Measurements from ENCODE around the gene S100A16. TPM values are rescaled to one million over a fixed set of nuclear protein-coding genes. Genes with fewer than 3 reads are reported as not detected.
"Not testable (repeated sequence)": the region's sequence is repeated elsewhere in the genome, so short reads cannot be mapped to it uniquely, and the experiment has no call there.

S100A16 gene
- polyA plus RNA-seq, 1 donor = 134 TPM

- H3K36me3 ChIP-seq (ENCODE audit: control insufficient read depth, insufficient read depth, low read length) = no peaks in the 10 kb centered on the region
- H3K9me3 ChIP-seq (ENCODE audit: control insufficient read depth, low read depth, low read length) = no peaks in the 10 kb centered on the region
- H3K4me3 ChIP-seq (ENCODE audit: low read length) = no peak overlapping the region
- no peaks in the 10 kb centered on the region for H3K4me1 ChIP-seq (ENCODE audit: control insufficient read depth, insufficient read depth, low read length)
- DNase-seq = no peak
- WGBS (ENCODE audit: insufficient coverage, low lambda C conversion rate) = no CpG with 5 or more reads among the region's 2 CpGs
- no peaks in the 10 kb centered on the region for H3K27me3 ChIP-seq (ENCODE audit: control insufficient read depth, insufficient read depth, low read length)
- no peak overlapping the region for H3K27ac ChIP-seq (ENCODE audit: low read length)
Observed at GRCh38 chr1:153588482-153588881, 24.5 kb downstream of the S100A16 start.

GRCh38 chr1:153588033-153588432, 24.9 kb downstream of the S100A16 start:
- H3K36me3 ChIP-seq (ENCODE audit: control insufficient read depth, insufficient read depth, low read length); H3K9me3 ChIP-seq (ENCODE audit: control insufficient read depth, low read depth, low read length); H3K27me3 ChIP-seq (ENCODE audit: control insufficient read depth, insufficient read depth, low read length); H3K4me3 ChIP-seq (ENCODE audit: low read length); H3K27ac ChIP-seq (ENCODE audit: low read length); DNase-seq; H3K4me1 ChIP-seq (ENCODE audit: control insufficient read depth, insufficient read depth, low read length): not testable (repeated sequence)
- WGBS (ENCODE audit: insufficient coverage, low lambda C conversion rate) = 60% methylated on average over 1 of the region's 10 CpGs

- Histone ChIP-seq H3K36me3 (ENCODE audit: control insufficient read depth, insufficient read depth, low read length) (no peaks in the 10 kb centered on the region), H3K27me3 (ENCODE audit: control insufficient read depth, insufficient read depth, low read length) (no peaks in the 10 kb centered on the region), H3K4me3 (ENCODE audit: low read length) (no peak overlapping the region), H3K27ac (ENCODE audit: low read length) (no peak overlapping the region), H3K9me3 (ENCODE audit: control insufficient read depth, low read depth, low read length) (no peaks in the 10 kb centered on the region), H3K4me1 (ENCODE audit: control insufficient read depth, insufficient read depth, low read length) (no peaks in the 10 kb centered on the region)
- no CpG with 5 or more reads among the region's 5 CpGs for WGBS (ENCODE audit: insufficient coverage, low lambda C conversion rate)
- no peak for DNase-seq
Observed at GRCh38 chr1:153587314-153587713, 25.6 kb downstream of the S100A16 start.

GRCh38 chr1:153586347-153586746, 26.6 kb downstream of the S100A16 start:
- H3K27me3 ChIP-seq (ENCODE audit: control insufficient read depth, insufficient read depth, low read length) = no peaks in the 10 kb centered on the region
- WGBS (ENCODE audit: insufficient coverage, low lambda C conversion rate) = no CpG with 5 or more reads among the region's 1 CpG
- H3K36me3 ChIP-seq (ENCODE audit: control insufficient read depth, insufficient read depth, low read length) = no peaks in the 10 kb centered on the region
- no peak overlapping the region for H3K4me3 ChIP-seq (ENCODE audit: low read length)
- no peak overlapping the region for H3K27ac ChIP-seq (ENCODE audit: low read length)
- DNase-seq = no peak
- H3K9me3 ChIP-seq (ENCODE audit: control insufficient read depth, low read depth, low read length) = no peaks in the 10 kb centered on the region
- no peaks in the 10 kb centered on the region for H3K4me1 ChIP-seq (ENCODE audit: control insufficient read depth, insufficient read depth, low read length)

GRCh38 chr1:153585006-153585405, 27.9 kb downstream of the S100A16 start:
- no peaks in the 10 kb centered on the region for H3K9me3 ChIP-seq (ENCODE audit: control insufficient read depth, low read depth, low read length)
- H3K36me3 ChIP-seq (ENCODE audit: control insufficient read depth, insufficient read depth, low read length) = no peaks in the 10 kb centered on the region
- no peak overlapping the region for H3K4me3 ChIP-seq (ENCODE audit: low read length)
- no peaks in the 10 kb centered on the region for H3K27me3 ChIP-seq (ENCODE audit: control insufficient read depth, insufficient read depth, low read length)
- no peak overlapping the region for H3K27ac ChIP-seq (ENCODE audit: low read length)
- DNase-seq = no peak
- no CpG with 5 or more reads among the region's 1 CpG for WGBS (ENCODE audit: insufficient coverage, low lambda C conversion rate)
- no peaks in the 10 kb centered on the region for H3K4me1 ChIP-seq (ENCODE audit: control insufficient read depth, insufficient read depth, low read length)

GRCh38 chr1:153583976-153584375, 29.0 kb downstream of the S100A16 start:
- DNase-seq = no peak
- no peaks in the 10 kb centered on the region for H3K4me1 ChIP-seq (ENCODE audit: control insufficient read depth, insufficient read depth, low read length)
- no peaks in the 10 kb centered on the region for H3K36me3 ChIP-seq (ENCODE audit: control insufficient read depth, insufficient read depth, low read length)
- H3K27ac ChIP-seq (ENCODE audit: low read length) = no peak overlapping the region
- no peaks in the 10 kb centered on the region for H3K27me3 ChIP-seq (ENCODE audit: control insufficient read depth, insufficient read depth, low read length)
- WGBS (ENCODE audit: insufficient coverage, low lambda C conversion rate) = 67% methylated on average over 2 of the region's 2 CpGs
- H3K4me3 ChIP-seq (ENCODE audit: low read length) = no peak overlapping the region
- no peaks in the 10 kb centered on the region for H3K9me3 ChIP-seq (ENCODE audit: control insufficient read depth, low read depth, low read length)

- not testable (repeated sequence) for H3K4me1 ChIP-seq (ENCODE audit: control insufficient read depth, insufficient read depth, low read length); H3K4me3 ChIP-seq (ENCODE audit: low read length); H3K36me3 ChIP-seq (ENCODE audit: control insufficient read depth, insufficient read depth, low read length); H3K27me3 ChIP-seq (ENCODE audit: control insufficient read depth, insufficient read depth, low read length); DNase-seq; H3K27ac ChIP-seq (ENCODE audit: low read length); H3K9me3 ChIP-seq (ENCODE audit: control insufficient read depth, low read depth, low read length)
- WGBS (ENCODE audit: insufficient coverage, low lambda C conversion rate) = no CpG with 5 or more reads among the region's 3 CpGs
Observed at GRCh38 chr1:153583514-153583913, 29.4 kb downstream of the S100A16 start.

GRCh38 chr1:153582836-153583235, 30.1 kb downstream of the S100A16 start:
- not testable (repeated sequence) for H3K4me1 ChIP-seq (ENCODE audit: control insufficient read depth, insufficient read depth, low read length); H3K27ac ChIP-seq (ENCODE audit: low read length); H3K4me3 ChIP-seq (ENCODE audit: low read length); DNase-seq; H3K27me3 ChIP-seq (ENCODE audit: control insufficient read depth, insufficient read depth, low read length); H3K36me3 ChIP-seq (ENCODE audit: control insufficient read depth, insufficient read depth, low read length); H3K9me3 ChIP-seq (ENCODE audit: control insufficient read depth, low read depth, low read length)
- no CpG with 5 or more reads among the region's 34 CpGs for WGBS (ENCODE audit: insufficient coverage, low lambda C conversion rate)

GRCh38 chr1:153578936-153579335, 34.0 kb downstream of the S100A16 start:
- H3K27me3 ChIP-seq (ENCODE audit: control insufficient read depth, insufficient read depth, low read length) = no peaks in the 10 kb centered on the region
- no CpG with 5 or more reads among the region's 3 CpGs for WGBS (ENCODE audit: insufficient coverage, low lambda C conversion rate)
- H3K4me1 ChIP-seq (ENCODE audit: control insufficient read depth, insufficient read depth, low read length) = peaks cover 2% of the 10 kb centered on the region
- no peak for DNase-seq
- no peak overlapping the region for H3K4me3 ChIP-seq (ENCODE audit: low read length)
- H3K9me3 ChIP-seq (ENCODE audit: control insufficient read depth, low read depth, low read length) = peaks cover 4% of the 10 kb centered on the region
- H3K36me3 ChIP-seq (ENCODE audit: control insufficient read depth, insufficient read depth, low read length) = no peaks in the 10 kb centered on the region
- no peak overlapping the region for H3K27ac ChIP-seq (ENCODE audit: low read length)

- H3K36me3 ChIP-seq (ENCODE audit: control insufficient read depth, insufficient read depth, low read length) = no peaks in the 10 kb centered on the region
- no peak overlapping the region for H3K4me3 ChIP-seq (ENCODE audit: low read length)
- peaks cover 4% of the 10 kb centered on the region for H3K9me3 ChIP-seq (ENCODE audit: control insufficient read depth, low read depth, low read length)
- no peaks in the 10 kb centered on the region for H3K27me3 ChIP-seq (ENCODE audit: control insufficient read depth, insufficient read depth, low read length)
- DNase-seq = no peak
- H3K27ac ChIP-seq (ENCODE audit: low read length) = no peak overlapping the region
- peaks cover 2% of the 10 kb centered on the region for H3K4me1 ChIP-seq (ENCODE audit: control insufficient read depth, insufficient read depth, low read length)
Observed at GRCh38 chr1:153578490-153578889, 34.4 kb downstream of the S100A16 start.

- Histone ChIP-seq H3K4me1 (ENCODE audit: control insufficient read depth, insufficient read depth, low read length) (peaks cover 5% of the 10 kb centered on the region), H3K36me3 (ENCODE audit: control insufficient read depth, insufficient read depth, low read length) (no peaks in the 10 kb centered on the region), H3K27ac (ENCODE audit: low read length) (no peak overlapping the region), H3K9me3 (ENCODE audit: control insufficient read depth, low read depth, low read length) (peaks cover 4% of the 10 kb centered on the region), H3K27me3 (ENCODE audit: control insufficient read depth, insufficient read depth, low read length) (no peaks in the 10 kb centered on the region), H3K4me3 (ENCODE audit: low read length) (no peak overlapping the region)
- no CpG with 5 or more reads among the region's 9 CpGs for WGBS (ENCODE audit: insufficient coverage, low lambda C conversion rate)
- no peak for DNase-seq
Observed at GRCh38 chr1:153577624-153578051, 35.3 kb downstream of the S100A16 start.

Data from large intestine (tissue), 3 donors.